ENCODE measurements around the gene SLC12A1. TPM values are rescaled to one million over a fixed set of nuclear protein-coding genes. Genes with fewer than 3 reads are reported as not detected.

SLC12A1 gene
- total RNA-seq, 1 donor from 2014 or later: not detected

GRCh38 chr15:48285329-48286214 is 79.5 kb downstream of the SLC12A1 start:
- no peaks in the 10 kb centered on the region for H3K27me3 Mint-ChIP-seq (ENCODE audit: insufficient read depth, low read depth)
- H3K4me2 ChIP-seq: peak overlapping the region; percentile 15
- peaks cover 47% of the 10 kb centered on the region for H3K4me1 Mint-ChIP-seq
- no peaks in the 10 kb centered on the region for H3K36me3 Mint-ChIP-seq
- H3K27ac ChIP-seq: no peak overlapping the region
- H3K27ac Mint-ChIP-seq: peak overlapping the region; percentile 51
- peaks cover 26% of the 10 kb centered on the region for H3F3A ChIP-seq (ENCODE audit: low read depth)
- H3K9me3 ChIP-seq (ENCODE audit: low read depth): no peaks in the 10 kb centered on the region
- no peaks in the 10 kb centered on the region for H4K20me1 ChIP-seq (ENCODE audit: low read depth)
- H3K36me3 ChIP-seq: no peaks in the 10 kb centered on the region
- no peak overlapping the region for H3K9ac ChIP-seq
- peak overlapping the region; percentile 1 for H2AFZ ChIP-seq (replicated peaks)
- no peaks in the 10 kb centered on the region for H3K9me3 Mint-ChIP-seq
- DNase-seq (ENCODE audit: low spot score): peak; percentile 79
- H3K4me3 Mint-ChIP-seq: peak overlapping the region; percentile 28
- H3K4me1 ChIP-seq: peaks cover 32% of the 10 kb centered on the region
- no peak overlapping the region for H3K4me3 ChIP-seq
- H3K79me2 ChIP-seq (ENCODE audit: low read depth): no peaks in the 10 kb centered on the region
- H3K27me3 ChIP-seq: no peaks in the 10 kb centered on the region
- TF ChIP-seq EZH2 (IDR thresholded peaks at IDR 0.05) (no peak), CTCF (IDR thresholded peaks at IDR 0.05) (peak; percentile 82), EZH2phosphoT487 (IDR thresholded peaks at IDR 0.05) (no peak)

GRCh38 chr15:48289628-48290027 is 83.5 kb downstream of the SLC12A1 start:
- no peaks in the 10 kb centered on the region for H4K20me1 ChIP-seq (ENCODE audit: low read depth)
- no peaks in the 10 kb centered on the region for H3F3A ChIP-seq (ENCODE audit: low read depth)
- no peaks in the 10 kb centered on the region for H3K9me3 ChIP-seq (ENCODE audit: low read depth)
- Mint-ChIP-seq H3K4me1 (peaks cover 16% of the 10 kb centered on the region), H3K27me3 (ENCODE audit: insufficient read depth, low read depth) (no peaks in the 10 kb centered on the region), H3K4me3 (no peak overlapping the region), H3K9me3 (no peaks in the 10 kb centered on the region), H3K36me3 (no peaks in the 10 kb centered on the region), H3K27ac (no peak overlapping the region)
- DNase-seq (ENCODE audit: low spot score): no peak
- no peak overlapping the region for H3K27ac ChIP-seq
- H3K4me3 ChIP-seq: no peak overlapping the region
- H3K79me2 ChIP-seq (ENCODE audit: low read depth): no peaks in the 10 kb centered on the region
- H3K36me3 ChIP-seq: no peaks in the 10 kb centered on the region
- no peaks in the 10 kb centered on the region for H3K27me3 ChIP-seq
- no peak overlapping the region for H3K9ac ChIP-seq
- no peak overlapping the region for H2AFZ ChIP-seq (replicated peaks)
- TF ChIP-seq CTCF (IDR thresholded peaks at IDR 0.05): no peak
- TF ChIP-seq EZH2 (IDR thresholded peaks at IDR 0.05): no peak
- no peak for TF ChIP-seq EZH2phosphoT487 (IDR thresholded peaks at IDR 0.05)
- peaks cover 3% of the 10 kb centered on the region for H3K4me1 ChIP-seq
- no peak overlapping the region for H3K4me2 ChIP-seq

- TF ChIP-seq CTCF (IDR thresholded peaks at IDR 0.05) (no peak), EZH2phosphoT487 (IDR thresholded peaks at IDR 0.05) (no peak), EZH2 (IDR thresholded peaks at IDR 0.05) (no peak)
- no peak overlapping the region for H3K4me2 ChIP-seq
- no peak overlapping the region for H3K4me3 ChIP-seq
Observed at GRCh38 chr15:48292458-48292857, 86.4 kb downstream of the SLC12A1 start.

More at GRCh38 chr15:48292458-48292857, 86.4 kb downstream of the SLC12A1 start:
- H3K4me1 Mint-ChIP-seq: peaks cover 8% of the 10 kb centered on the region
- no peaks in the 10 kb centered on the region for H3K36me3 Mint-ChIP-seq
- no peak overlapping the region for H3K27ac Mint-ChIP-seq
- Histone ChIP-seq H3K9me3 (ENCODE audit: low read depth) (no peaks in the 10 kb centered on the region), H3K4me1 (peaks cover 4% of the 10 kb centered on the region), H3K27ac (no peak overlapping the region), H3K27me3 (no peaks in the 10 kb centered on the region), H2AFZ (replicated peaks) (no peak overlapping the region), H4K20me1 (ENCODE audit: low read depth) (no peaks in the 10 kb centered on the region), H3F3A (ENCODE audit: low read depth) (peaks cover 3% of the 10 kb centered on the region), H3K36me3 (no peaks in the 10 kb centered on the region), H3K9ac (no peak overlapping the region), H3K79me2 (ENCODE audit: low read depth) (no peaks in the 10 kb centered on the region)
- no peaks in the 10 kb centered on the region for H3K9me3 Mint-ChIP-seq
- no peak for DNase-seq (ENCODE audit: low spot score)
- no peaks in the 10 kb centered on the region for H3K27me3 Mint-ChIP-seq (ENCODE audit: insufficient read depth, low read depth)
- no peak overlapping the region for H3K4me3 Mint-ChIP-seq
